IPS-11a (cell line): ENCODE results near the gene ASH1L.
"Not testable (repeated sequence)": the region's sequence is repeated elsewhere in the genome, so short reads cannot be mapped to it uniquely, and the experiment has no call there.

Experiments used
- H3K4me3 ChIP-seq: one replicate; pipeline ENCODE4 v1.5.1; 2013; ENCODE audit warnings: low read depth, low read length, control low read depth

Gene ASH1L

GRCh38 chr1:155451199-155451598 is 111.4 kb downstream of the ASH1L start:
- no peak overlapping the region for H3K4me3 ChIP-seq

- H3K4me3 ChIP-seq, result not testable (repeated sequence)
These were observed 120.2 kb downstream of the ASH1L start for GRCh38 chr1:155442431-155442830.

GRCh38 chr1:155437405-155437804 is 125.2 kb downstream of the ASH1L start:
- no peak overlapping the region for H3K4me3 ChIP-seq

GRCh38 chr1:155433831-155434389 is 128.7 kb downstream of the ASH1L start:
- not testable (repeated sequence) for H3K4me3 ChIP-seq

GRCh38 chr1:155433128-155433830 is 129.3 kb downstream of the ASH1L start:
- H3K4me3 ChIP-seq, result not testable (repeated sequence)

- H3K4me3 ChIP-seq, result no peak overlapping the region
These were observed 138.5 kb downstream of the ASH1L start for GRCh38 chr1:155424091-155424490.

- H3K4me3 ChIP-seq, result no peak overlapping the region
These were observed 141.8 kb downstream of the ASH1L start for GRCh38 chr1:155420788-155421187.

- not testable (repeated sequence) for H3K4me3 ChIP-seq
These were observed 150.8 kb downstream of the ASH1L start for GRCh38 chr1:155411840-155412239.

- H3K4me3 ChIP-seq, result no peak overlapping the region
These were observed 151.7 kb downstream of the ASH1L start for GRCh38 chr1:155410931-155411330.

GRCh38 chr1:155396874-155397476 is 165.6 kb downstream of the ASH1L start:
- H3K4me3 ChIP-seq, result no peak overlapping the region

GRCh38 chr1:155392898-155393411 is 169.6 kb downstream of the ASH1L start:
- no peak overlapping the region for H3K4me3 ChIP-seq

- H3K4me3 ChIP-seq, result no peak overlapping the region
These were observed 172.8 kb downstream of the ASH1L start for GRCh38 chr1:155389826-155390225.

- not testable (repeated sequence) for H3K4me3 ChIP-seq
These were observed 176.8 kb downstream of the ASH1L start for GRCh38 chr1:155385836-155386235.

GRCh38 chr1:155383406-155383805 is 179.2 kb downstream of the ASH1L start:
- no peak overlapping the region for H3K4me3 ChIP-seq

- no peak overlapping the region for H3K4me3 ChIP-seq
These were observed 182.9 kb downstream of the ASH1L start for GRCh38 chr1:155379631-155380090.

GRCh38 chr1:155379180-155379579 is 183.4 kb downstream of the ASH1L start:
- no peak overlapping the region for H3K4me3 ChIP-seq

GRCh38 chr1:155360051-155360450 is 202.6 kb downstream of the ASH1L start:
- no peak overlapping the region for H3K4me3 ChIP-seq

- H3K4me3 ChIP-seq, result no peak overlapping the region
These were observed 210.0 kb downstream of the ASH1L start for GRCh38 chr1:155352631-155353030.

- no peak overlapping the region for H3K4me3 ChIP-seq
These were observed 219.8 kb downstream of the ASH1L start for GRCh38 chr1:155342842-155343241.

GRCh38 chr1:155339515-155340097 is 223.0 kb downstream of the ASH1L start:
- H3K4me3 ChIP-seq, result no peak overlapping the region

GRCh38 chr1:155334962-155335361 is 227.6 kb downstream of the ASH1L start:
- no peak overlapping the region for H3K4me3 ChIP-seq
